NAMALWA (cell line): ENCODE data around the gene HTR6.
"Not testable (repeated sequence)": the region's sequence is repeated elsewhere in the genome, so short reads cannot be mapped to it uniquely, and the experiment has no call there.

ENCODE experiments used
- DNase-seq: peaks from one replicate; pipeline ENCODE4 v3.0.0-alpha.2; 2015; ENCODE audit warnings: low spot score

Gene HTR6

DNA sequence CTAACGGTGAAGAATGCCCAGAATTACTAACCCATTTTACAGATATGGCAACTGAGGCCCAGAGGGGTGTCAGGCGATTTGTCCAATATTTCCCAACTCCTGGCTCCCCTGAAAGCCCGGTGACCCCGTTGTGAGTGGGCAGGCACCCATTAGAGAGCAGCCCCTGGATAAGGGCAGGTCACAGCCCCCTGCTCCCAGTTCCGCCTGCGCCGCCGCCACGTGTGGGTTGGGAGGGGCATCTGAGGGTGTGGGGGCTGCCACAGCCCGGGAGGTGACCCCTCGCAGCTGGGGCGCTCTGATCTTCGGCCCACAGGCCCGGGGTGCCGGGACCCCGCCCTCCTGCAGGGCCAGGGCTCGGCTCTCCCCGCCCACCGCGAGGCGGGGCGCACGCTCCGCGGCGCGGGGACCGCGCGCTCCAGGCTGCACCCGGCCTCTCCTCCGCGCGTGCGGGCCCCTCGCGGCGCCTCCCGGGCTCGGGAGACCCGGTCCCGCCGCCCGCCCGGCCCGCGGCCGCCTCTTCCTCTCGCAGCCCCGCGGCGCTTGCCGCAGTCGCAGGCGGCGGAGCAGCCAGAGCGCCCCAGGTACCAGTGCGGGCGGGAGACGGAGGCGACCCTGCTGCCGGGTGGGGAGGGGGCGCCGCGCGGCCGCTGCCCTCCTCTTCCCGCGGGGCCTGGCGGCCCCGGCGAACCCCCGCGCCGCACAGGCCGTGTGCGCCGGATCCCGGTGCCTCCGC, at the start of gene HTR6:
TSS of gene HTR6 (plus strand) at position 423 of the 733 bp plus-strand sequence. CDS start 879 bp downstream, outside the sequence.
- DNase-seq: no peak

DNA sequence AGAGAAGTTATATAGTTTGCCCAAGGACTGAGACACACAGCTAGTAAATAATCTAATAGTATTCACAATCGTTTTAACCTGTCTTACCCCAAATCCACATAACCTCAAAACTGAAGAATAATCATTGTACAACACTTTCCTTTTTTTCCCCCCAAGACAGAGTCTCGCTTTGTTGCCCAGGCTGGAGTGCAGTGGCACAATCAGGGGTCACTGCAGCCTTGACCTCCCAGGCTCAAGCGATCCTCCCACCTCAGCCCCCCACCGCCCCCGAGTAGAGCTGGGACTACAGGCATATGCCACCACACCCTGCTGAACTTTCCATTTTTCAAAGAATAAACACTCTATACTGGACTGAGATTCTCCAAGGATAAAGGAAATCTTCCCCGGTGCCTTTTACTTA, 49.2 kb upstream of the HTR6 start:
- DNase-seq: no peak

DNA sequence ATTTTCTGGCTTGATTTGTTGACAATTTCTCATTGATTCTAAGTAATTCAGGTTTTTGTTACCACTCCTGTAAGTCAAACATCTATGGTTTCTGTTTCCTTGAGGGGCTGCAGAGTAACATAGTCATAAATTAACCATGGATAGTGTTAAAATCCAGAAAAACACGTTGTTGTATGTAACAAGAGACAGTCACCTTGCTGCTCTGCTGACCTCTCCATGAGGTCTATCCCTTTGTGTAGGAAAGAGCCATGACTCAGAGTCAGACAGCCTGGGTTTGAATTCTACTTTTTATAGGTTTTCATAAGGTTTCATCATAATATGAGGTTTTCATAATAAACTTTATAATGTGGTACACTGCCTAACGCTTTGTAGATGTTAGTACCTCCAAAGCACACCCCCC, 48.2 kb upstream of the HTR6 start:
- DNase-seq: no peak

DNA sequence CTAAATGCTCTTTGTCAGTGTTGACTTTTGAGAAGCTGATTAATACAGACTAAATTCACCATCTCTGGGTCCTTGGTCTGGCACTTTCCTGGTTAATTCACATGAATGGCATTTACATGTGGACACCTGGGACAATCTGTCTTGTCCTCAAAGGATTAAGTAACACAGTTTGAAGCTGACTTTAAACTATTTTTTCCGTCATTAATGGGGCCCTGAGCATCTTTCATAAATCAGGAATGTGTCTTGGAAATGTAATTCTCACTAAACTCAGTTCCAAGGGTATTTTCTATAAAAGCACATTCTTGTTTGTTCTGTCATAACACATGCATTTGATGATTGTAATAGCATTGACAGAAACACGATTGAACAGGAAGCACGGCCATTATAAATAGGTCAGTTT, 47.3 kb upstream of the HTR6 start:
- no peak for DNase-seq

DNA sequence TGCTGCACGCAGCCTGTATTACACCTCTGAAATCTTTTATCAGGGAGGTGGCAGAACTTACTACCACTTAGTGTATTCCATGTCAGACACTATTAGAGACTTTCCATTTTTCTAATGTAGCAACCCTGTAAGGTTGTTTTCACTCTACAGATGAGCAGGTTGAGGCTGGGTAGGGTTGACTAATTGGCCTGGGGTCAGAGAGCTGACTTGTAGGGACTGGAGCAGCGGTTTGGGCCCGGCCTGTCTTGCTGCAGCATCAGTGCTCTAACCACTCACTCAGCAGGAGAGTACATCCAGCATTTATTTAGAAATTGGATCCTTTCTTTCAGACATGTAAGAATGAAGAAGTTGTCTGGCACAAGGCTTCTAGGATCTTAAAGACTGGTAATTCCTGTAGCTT, 46.2 kb upstream of the HTR6 start:
- DNase-seq: no peak

DNA sequence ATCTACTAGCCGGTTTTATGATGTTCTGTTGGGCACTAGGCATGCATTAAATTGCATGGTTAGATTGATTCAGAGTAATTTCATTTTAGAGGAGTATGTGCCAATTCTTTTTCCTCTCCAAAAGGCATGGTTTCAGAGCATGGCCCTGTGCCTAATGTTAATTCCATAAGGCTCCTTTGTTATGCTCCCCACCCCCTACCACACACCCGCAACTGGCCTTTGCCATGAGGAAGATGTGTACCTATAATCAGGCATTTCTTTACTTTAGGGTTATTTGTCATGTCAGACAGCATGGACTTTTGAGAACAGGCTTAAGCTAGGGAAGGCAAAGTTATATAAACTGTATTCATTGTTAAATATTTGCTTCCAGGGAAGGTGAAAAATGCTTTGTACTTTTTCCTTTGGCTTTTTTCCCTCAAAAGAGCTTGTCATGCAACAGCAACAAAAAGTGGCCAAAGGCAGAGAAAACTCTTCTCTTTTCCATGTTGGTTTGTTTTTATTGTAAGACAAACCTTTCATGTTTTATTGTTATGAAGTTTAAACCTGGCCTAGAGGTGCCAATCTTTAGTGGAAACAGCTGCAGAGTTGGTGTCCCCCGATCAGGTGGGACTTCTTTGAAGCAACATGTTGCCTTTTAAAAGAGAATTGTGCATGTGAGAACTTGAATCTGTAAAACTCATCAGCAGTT, 44.8 kb upstream of the HTR6 start:
- DNase-seq: no peak

DNA sequence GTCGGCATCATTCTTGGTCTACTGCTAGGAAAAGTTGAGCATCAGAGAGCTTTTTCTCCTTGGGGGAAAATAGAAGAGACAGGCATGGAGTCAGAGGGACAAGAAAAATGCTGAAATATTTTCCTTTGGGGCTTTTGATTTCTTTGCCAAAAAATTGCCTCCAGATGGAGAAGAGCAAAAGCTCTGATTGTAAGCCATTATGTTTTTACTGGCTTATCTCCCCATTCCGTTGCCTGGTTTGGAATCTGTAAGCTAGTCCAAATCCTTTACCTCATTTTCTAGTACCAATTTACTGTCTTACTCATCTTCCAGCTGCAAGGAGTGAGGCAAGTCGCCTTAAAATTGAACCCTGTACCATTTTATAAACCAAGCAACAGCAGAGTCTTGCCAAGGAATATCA, 43.9 kb upstream of the HTR6 start:
- no peak for DNase-seq

DNA sequence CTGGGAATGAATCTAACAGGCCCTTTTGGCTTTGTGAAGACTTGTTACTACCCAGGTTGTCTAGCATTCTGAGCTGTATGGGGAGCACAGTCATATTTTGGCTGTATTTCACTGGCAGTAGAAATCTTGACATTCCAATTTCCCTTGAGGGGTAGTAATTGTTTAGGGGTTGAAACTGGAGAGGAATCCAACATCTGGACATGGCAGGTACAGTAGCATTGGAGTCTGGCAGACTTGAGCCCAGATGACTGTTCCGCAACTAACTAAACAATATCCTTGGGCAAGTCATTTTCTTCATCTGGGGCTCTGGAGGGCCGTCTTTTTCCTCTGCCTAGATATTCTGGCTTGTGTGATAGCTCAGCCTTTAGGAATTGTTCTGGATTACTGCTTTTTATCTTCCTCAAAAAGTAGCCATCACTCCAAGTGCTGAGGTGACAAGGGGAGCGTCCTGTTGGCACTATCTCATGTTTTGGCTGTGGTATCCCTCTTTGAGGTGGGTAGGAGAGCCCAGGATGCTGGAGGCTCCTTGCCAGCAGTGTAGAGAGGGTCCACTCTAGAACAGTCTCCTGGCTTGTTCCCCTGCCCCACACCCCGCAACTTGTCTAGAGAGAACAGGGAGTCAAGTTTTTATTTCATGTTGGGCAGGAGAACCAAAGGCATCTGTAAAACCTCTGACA, 43.3 kb upstream of the HTR6 start:
- DNase-seq: no peak

DNA sequence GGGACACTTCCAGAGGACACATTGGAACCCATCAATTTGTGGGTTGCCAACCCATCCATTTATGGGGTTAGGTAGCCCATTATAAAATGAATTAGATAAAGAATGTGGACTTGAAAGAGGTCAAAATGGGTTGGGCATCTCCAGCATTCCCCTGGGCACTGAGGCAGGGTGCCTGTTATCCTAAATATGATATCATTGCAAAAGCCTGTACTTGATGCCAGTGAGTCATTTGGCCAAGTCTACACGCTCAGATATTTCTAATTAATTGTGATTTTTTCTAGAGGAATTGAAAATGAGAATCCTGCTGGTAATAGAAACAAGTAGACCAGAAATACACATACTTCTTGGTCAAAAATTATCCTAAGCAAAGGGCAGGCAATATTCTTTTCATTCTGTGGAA, 42.5 kb upstream of the HTR6 start:
- DNase-seq: no peak

DNA sequence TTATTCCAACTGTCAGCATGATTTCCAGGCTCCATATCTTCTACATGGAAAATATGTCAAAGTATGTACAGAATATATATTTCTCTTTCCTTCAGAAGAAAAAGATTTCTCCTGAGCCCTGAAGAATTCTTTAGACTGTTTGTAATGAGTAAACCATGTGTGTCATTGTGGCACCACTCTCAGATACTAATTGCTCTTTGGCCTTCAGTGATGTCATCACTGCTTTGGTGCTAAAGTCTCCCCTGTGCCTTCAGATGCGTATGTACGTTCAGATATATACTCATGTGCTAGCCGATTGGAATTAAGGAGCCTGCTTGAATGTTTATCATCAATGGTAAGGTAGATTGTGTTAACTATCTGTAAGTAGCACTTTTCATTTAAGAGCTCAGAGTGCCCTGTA, 41.2 kb upstream of the HTR6 start:
- no peak for DNase-seq

DNA sequence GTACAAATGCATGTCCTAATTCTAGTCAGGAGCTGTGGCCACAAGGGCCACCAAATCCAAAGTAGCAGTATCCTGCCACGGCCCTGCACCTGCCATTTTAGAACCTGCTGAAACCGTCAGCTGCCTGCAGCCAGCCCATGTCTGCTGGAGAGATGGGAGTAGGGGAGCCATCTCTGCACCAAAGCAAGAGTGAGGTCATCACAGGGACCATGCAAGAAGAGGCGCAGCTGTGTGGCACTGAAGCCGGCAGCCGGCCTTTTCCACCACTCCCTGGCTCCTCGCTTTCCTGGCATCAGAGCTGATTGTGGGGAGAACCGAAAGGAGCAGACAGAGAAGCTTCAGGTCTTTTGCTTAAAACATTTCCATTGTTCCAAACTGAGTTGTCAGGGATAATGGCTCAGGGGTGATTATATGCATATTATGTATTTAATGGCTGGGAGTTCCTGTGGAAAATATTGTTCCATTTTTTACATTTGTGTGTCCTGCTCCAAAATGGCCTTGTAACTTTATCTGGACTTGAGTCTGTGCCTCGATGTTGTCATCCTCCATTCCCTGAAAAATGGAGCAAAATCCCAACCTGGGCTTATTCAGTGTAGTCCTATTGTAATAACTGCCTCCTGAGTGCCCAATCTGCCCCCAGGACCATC, 39.3 kb upstream of the HTR6 start:
- DNase-seq: no peak

DNA sequence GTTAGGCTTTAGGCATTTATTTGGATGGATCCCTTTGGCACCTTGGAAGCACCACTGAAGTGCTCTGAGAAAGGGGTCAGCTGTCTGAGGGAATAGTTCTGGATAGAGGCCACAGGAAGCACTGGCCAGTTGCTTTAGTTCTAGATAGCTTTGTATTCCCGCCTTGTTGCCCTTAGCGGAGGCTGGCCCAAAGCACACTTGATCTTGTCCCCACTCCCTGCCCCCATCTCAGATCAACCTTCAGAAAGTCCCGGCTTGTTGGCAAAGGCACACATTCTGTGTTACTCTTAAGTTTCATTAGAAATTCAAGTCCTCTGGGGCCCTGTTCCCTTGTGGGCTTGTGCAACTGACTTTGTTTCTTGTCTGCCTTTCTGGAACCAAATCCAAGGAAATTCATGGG, 35.8 kb upstream of the HTR6 start:
- DNase-seq: no peak

DNA sequence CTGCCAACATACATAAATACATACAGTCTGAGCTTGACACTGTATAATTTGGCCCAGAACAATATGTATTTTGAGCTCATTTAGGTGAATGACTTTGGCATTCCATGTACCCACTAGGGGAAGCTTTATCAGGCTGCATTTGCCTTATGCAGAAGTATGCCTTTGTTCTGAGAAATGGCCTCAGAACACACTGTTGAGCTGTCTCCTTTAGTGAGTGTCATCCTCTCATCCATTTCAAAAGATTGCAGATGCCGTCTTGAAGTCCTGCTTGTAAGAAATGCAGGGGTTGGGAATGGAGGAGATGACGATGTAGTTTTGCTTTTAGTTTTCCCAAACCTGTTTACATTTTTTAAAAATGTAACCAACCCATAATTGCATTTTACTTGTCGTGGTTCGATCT, 35.3 kb upstream of the HTR6 start:
- no peak for DNase-seq

DNA sequence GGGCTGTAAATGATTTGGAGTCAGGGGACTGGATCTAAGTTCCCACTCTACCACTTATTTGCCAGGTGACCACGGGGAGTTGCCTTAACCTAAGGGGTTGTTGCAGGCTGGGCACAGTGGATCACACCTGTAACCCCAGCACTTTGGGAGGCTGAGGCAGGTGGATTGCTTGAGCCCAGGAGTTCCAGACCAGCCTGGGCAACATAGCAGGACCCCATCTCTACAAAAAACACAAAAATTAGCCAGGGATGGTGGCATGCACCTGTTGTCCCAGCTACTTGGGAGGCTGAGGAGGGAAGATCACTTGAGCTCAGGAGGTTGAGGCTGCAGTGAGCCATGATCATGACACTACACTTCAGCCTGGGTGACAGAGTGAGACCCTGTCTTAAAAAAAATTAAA, 34.5 kb upstream of the HTR6 start:
- not testable (repeated sequence) for DNase-seq

DNA sequence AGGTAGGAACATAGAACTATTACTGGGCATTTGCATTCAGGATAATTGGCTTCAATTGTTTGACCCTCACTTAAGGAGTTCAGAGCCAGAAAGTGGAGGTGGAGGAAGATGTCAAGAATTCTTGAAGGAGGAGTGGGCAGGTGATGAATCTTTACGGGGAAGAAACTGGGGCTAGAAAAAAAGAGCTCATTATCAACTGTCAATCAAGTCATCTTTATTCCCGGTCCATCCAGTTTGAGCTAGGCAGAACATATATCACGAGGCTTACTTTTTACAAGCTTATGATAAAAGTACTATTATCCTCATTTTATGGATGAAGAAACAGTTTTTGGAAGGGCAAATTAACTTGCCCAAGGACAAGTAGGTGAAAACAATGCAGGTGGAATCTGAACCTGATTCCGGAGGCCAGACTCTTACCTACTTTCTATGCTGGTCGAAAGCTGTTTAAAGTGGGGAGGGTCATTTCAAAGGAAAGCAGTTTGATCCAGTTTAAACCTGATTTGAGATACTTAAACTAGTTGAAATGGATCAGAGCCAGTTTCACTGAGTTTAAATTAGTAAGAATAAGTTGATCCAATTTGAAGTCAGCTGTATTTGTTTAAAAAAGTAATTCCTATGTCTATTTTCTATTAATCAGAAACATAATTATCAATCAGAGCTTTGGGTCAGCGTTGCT, 33.8 kb upstream of the HTR6 start:
- no peak for DNase-seq

DNA sequence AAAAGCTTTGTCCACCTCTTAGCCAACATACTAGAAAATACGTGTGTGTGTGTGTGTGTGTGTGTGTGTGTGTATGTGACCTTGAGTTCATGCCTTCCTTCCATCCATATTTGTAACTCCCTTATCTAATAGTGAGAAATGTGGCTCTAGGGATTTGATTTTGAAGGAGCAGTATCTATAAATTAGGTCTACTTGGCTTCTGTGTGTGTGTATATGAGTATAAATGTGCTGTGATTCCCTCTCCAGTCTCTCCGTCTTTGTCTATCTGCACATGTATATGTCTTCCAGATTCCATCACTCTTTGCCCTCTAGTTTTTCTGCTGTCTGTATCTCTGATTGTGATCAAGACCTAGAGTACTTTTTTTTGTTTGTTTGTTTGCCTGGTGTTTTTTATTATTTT, 32.5 kb upstream of the HTR6 start:
- no peak for DNase-seq

DNA sequence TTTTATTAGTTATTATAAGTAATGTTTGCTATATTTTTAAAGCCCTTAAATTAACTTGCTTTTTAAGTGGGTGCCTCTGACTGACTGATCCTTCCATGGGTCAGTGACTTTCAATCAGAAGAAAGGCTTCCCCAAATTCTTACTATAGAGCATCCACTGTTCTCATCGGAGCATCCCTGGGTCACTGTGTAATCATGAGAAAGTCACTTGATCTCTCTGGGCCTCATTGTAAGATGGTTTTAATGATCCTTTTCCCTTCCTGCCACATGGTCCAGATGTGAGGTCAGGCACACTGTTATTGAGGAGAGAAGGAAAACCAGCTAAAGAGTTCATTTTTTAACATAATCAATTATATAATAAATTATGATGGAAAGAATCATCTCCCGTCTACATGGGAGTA, 31.6 kb upstream of the HTR6 start:
- DNase-seq: no peak

DNA sequence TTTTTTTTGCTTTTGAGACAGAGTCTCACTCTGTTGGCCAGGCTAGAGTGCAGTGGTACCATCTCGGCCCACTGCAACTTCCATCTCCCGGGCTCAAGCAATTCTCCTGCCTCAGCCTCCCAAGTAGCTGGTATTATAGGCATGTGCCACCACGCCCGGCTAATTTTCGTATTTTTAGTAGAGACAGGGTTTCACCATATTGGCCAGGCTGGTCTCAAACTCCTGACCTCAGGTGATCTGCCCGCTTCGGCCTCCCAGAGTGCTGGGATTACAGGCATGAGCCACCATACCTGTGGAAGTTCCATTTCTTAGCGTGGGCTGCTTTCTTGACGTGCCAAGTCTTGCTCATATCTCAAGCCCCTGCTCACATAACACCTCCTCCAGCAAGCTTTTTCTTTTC, 29.6 kb upstream of the HTR6 start:
- DNase-seq: not testable (repeated sequence)

DNA sequence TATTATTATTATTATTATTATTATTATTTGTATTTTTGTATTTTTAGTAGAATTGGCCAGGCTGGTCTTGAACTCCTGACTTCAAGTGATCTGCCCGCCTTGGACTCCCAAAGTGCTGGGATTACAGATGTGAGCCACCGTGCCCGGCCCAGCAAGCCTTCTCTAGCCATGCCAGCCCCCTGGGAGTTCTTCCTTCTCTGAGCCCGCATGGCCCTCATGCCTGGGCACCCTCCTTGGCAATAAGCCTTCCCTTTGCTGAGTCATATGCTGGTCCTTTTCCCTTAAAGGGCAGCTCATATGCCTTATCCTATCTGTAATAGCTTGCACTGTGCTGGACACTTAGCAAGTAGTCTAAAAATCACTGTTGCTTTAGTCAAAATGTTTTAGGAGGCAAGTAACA, 29.0 kb upstream of the HTR6 start:
- DNase-seq: no peak

DNA sequence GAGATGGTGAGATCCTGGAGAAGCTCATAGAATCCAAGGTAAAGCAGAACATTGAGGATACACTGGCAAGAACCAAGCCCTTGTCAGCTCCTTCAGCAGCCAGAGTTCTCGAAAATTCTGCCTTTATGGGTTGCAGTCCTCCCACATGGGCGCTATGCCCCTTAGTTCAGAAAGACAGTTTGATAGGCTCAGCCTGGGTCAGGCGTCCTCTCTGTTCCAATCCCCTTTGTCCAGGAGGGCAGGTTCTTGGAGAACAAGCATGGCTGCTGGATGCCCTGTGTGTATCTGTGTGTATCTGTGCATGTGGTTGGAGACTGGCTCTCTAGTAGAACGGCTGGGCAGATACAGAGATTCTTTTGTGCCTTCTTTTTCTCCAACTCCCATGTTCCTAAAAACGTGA, 28.6 kb upstream of the HTR6 start:
- no peak for DNase-seq

DNA sequence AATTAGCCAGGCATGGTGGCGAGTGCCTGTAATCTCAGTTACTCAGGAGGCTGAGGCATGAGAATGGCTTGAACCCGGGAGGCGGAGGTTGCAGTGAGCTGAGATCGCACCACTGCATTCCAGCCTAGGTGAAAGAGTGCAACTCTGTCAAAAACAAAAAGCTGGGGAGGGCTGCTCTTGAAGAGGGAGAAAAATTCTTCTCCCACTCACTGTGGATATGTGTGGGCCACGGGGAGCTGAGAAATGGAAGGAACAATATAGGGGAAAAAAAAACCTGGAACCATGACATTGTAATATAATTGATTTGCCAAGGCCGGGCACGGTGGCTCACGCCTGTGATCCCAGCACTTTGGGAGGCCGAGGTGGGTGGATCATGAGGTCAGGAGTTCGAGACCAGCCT, 27.9 kb upstream of the HTR6 start:
- not testable (repeated sequence) for DNase-seq

DNA sequence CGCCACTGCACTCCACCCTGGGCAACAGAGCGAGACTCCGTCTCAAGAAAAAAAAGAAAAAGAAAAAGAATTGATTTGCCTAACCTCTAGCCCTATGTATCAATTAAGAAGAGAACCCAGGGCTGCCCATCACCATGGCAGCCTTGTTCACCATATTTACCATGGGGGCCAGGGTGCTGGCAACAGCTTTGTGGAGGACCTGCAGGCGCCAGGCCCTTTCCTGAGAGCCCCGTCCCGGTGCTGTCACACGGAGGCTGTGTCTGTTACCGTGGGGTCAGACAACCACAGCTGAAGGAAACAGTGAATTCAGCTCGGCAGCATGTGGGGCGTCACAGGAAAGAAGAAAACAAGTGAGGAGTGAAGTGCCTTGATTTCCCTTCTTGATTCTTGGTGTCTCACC, 27.1 kb upstream of the HTR6 start:
- DNase-seq: no peak
